Fibroblast of the aortic adventitia (primary cell): ENCODE data around the gene ZFYVE28. TPM values are rescaled to one million over a fixed set of nuclear protein-coding genes. Genes with fewer than 3 reads are reported as not detected.

Experiments used
- DNase-seq: peaks from one replicate; pipeline ENCODE4 v3.0.0-alpha.2; 2010; ENCODE audit warnings: low read depth
- H3K4me3 ChIP-seq: 2 replicates; pipeline ENCODE4 v1.5.1; 2011; ENCODE audit warnings: low read depth, mild to moderate bottlenecking, control low read depth, low read length, moderate library complexity
- CTCF ChIP-seq: IDR thresholded peaks from 2 replicates; pipeline ENCODE4 v1.5.1; 2011; ENCODE audit warnings: mild to moderate bottlenecking, low read length, control low read depth, inconsistent platforms; ENCODE audit not compliant: insufficient read depth
- total RNA-seq: library from RNA; depleted of rRNA; stranded (reverse); fragments of >200 nt; gene quantifications from 2 replicates; pipeline ENCODE4 v1.2.3, GENCODE V29; 2012; ENCODE audit warnings: low replicate concordance

ZFYVE28 gene
- total RNA-seq, 1 donor = 14.0 TPM

- peak within 1 kb of the TSS; percentile 76 for H3K4me3 ChIP-seq
- no peak for TF ChIP-seq CTCF
- DNase-seq = peak; percentile 91
These were observed 466 bp upstream of the ZFYVE28 start, which contains the start of gene CFAP99 for GRCh38 chr4:2418650-2419571. CFAP99 (plus strand) TSS chr4:2418955.

- no peak for TF ChIP-seq CTCF
- DNase-seq = no peak
- peak overlapping the region; percentile 76 for H3K4me3 ChIP-seq
These were observed 1.1 kb downstream of the ZFYVE28 start for GRCh38 chr4:2417226-2417764.

- DNase-seq = peak; percentile 58
- peak overlapping the region; percentile 76 for H3K4me3 ChIP-seq
- no peak for TF ChIP-seq CTCF
These were observed 1.8 kb downstream of the ZFYVE28 start for GRCh38 chr4:2416564-2417225.

- H3K4me3 ChIP-seq = peak overlapping the region; percentile 76
- no peak for TF ChIP-seq CTCF
- no peak for DNase-seq
These were observed 2.4 kb downstream of the ZFYVE28 start for GRCh38 chr4:2415881-2416563.

- DNase-seq = no peak
- TF ChIP-seq CTCF = no peak
- no peak overlapping the region for H3K4me3 ChIP-seq
These were observed 3.2 kb downstream of the ZFYVE28 start for GRCh38 chr4:2415213-2415612.

GRCh38 chr4:2413821-2414610, 4.4 kb downstream of the ZFYVE28 start:
- TF ChIP-seq CTCF = no peak
- no peak overlapping the region for H3K4me3 ChIP-seq
- peak; percentile 32 for DNase-seq
